Nephron (organoid): ENCODE measurements around the gene YWHAQ.

ENCODE experiments used
- H3K27ac Mint-ChIP-seq, 3 experiments: 2 replicates each; pipeline ENCODE4 v1.8.0; 2020; ENCODE audit warnings: mixed read lengths in 3 of 3, mild to moderate bottlenecking in 2 of 3, moderate library complexity in 1 of 3
- H3K27me3 Mint-ChIP-seq: 2 replicates; pipeline ENCODE4 v1.8.0; 2021; ENCODE audit warnings: low read depth, mild to moderate bottlenecking, moderate library complexity, mixed read lengths
- H3K36me3 Mint-ChIP-seq: 2 replicates; pipeline ENCODE4 v1.8.0; 2020; ENCODE audit warnings: low read depth, mixed read lengths
- H3K4me1 Mint-ChIP-seq: 2 replicates; pipeline ENCODE4 v1.8.0; 2020; ENCODE audit warnings: mixed read lengths
- H3K4me3 Mint-ChIP-seq, 3 experiments: 2 replicates each; pipeline ENCODE4 v1.8.0; 2020; ENCODE audit warnings: mild to moderate bottlenecking in 3 of 3, mixed read lengths in 3 of 3, moderate library complexity in 2 of 3
- H3K9me3 Mint-ChIP-seq: 2 replicates; pipeline ENCODE4 v1.8.0; 2020; ENCODE audit warnings: mixed read lengths
- TF ChIP-seq, protein P1 (sequence below), 3 experiments: fragments of 200-600 bp; sonication (generic); IDR thresholded peaks; one replicate each; pipeline ENCODE4 v1.5.0; 2021; ENCODE audit warnings: antibody characterized with exemption in 3 of 3; ENCODE audit not compliant: unreplicated experiment in 3 of 3

The YWHAQ gene

DNA sequence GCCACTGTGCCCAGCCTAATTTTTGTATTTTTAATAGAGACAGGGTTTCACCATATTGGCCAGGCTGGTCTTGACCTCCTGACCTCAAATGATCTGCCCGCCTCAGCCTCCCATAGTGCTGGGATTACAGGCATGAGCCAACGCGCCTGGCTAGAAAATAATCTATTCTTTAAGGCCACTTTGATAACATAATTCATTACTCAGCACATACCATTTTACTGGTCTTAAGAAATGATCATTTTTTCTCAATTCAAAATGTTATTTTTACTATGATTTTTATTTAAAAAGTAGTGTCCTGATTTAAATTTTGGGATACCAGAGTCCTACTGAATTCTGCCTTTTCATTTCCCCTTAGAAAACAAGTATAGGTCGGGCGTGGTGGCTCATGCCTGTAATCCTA lies 48.2 kb downstream of the YWHAQ start:
- Mint-ChIP-seq H3K4me3 (no peak overlapping the region), H3K9me3 (no peaks in the 10 kb centered on the region), H3K27ac (no peak overlapping the region), H3K36me3 (peaks cover 47% of the 10 kb centered on the region), H3K4me1 (no peaks in the 10 kb centered on the region), H3K27me3 (no peaks in the 10 kb centered on the region)
- TF ChIP-seq, protein P1, sequence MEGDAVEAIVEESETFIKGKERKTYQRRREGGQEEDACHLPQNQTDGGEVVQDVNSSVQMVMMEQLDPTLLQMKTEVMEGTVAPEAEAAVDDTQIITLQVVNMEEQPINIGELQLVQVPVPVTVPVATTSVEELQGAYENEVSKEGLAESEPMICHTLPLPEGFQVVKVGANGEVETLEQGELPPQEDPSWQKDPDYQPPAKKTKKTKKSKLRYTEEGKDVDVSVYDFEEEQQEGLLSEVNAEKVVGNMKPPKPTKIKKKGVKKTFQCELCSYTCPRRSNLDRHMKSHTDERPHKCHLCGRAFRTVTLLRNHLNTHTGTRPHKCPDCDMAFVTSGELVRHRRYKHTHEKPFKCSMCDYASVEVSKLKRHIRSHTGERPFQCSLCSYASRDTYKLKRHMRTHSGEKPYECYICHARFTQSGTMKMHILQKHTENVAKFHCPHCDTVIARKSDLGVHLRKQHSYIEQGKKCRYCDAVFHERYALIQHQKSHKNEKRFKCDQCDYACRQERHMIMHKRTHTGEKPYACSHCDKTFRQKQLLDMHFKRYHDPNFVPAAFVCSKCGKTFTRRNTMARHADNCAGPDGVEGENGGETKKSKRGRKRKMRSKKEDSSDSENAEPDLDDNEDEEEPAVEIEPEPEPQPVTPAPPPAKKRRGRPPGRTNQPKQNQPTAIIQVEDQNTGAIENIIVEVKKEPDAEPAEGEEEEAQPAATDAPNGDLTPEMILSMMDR (IDR thresholded peaks at IDR 0.05; ENCODE audit: unreplicated experiment in 3 of 3), result no peak

DNA sequence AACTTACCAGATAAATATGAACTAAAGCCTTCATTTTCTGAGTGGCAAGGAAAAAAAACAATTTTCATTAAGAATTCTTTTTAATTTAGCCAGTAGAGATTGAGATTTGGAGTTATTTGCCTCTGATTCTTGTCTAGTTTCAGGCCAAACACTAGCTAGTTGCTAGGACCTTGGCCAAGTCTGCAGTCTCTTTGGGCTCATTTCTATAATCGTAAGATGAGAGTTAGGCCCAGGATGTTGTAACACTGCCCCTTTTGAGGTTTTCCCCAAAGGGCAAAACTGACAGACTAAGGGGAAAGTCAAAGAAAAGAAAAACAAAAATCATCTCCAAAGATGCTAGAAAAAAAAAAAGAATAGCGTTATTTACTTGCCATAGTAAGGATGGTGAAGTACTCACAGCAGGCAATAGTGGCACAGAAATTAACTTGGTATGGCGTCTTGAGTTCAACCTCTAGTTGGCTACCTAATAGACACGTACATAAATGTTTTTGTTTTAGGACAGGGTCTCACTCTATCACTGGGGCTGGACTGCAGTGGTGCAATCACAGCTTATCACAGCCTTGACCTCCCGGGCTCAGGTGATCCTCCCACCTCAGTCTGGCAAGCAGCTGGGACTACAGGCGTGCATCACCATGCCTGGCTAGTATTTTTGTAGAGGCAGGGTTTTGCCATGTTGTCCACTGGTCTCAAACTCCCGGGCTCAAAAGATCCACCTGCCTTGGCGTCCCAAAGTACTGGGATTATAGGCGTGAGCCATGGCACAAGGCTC lies 52.1 kb downstream of the YWHAQ start:
- H3K4me1 Mint-ChIP-seq, result no peaks in the 10 kb centered on the region
- H3K9me3 Mint-ChIP-seq, result no peaks in the 10 kb centered on the region
- peaks cover 2% of the 10 kb centered on the region for H3K27me3 Mint-ChIP-seq
- peaks cover 17% of the 10 kb centered on the region for H3K36me3 Mint-ChIP-seq
- no peak overlapping the region for H3K27ac Mint-ChIP-seq
- no peak overlapping the region for H3K4me3 Mint-ChIP-seq
- TF ChIP-seq, protein P1 (IDR thresholded peaks at IDR 0.05; ENCODE audit: unreplicated experiment in 3 of 3), result no peak

DNA sequence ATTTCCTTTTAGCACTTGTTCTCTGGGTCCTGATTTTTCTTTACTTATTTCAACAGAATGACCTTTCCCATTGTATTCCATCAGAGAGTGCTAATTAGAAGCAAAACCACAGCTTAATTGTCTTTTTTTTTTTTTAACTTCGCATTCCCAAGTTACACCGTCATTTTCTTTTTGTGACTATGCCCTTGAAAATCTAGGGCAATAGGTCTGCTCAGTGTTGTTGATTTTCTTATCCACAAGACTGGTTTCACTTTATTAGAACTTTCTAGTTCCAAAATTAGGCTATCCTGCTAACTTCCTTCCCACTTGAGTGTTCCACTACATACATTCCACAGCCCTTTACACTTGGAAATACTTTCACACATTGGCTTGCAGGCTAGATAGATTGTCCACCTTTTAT lies 56.5 kb downstream of the YWHAQ start:
- Mint-ChIP-seq H3K4me1 (no peaks in the 10 kb centered on the region), H3K27me3 (peaks cover 3% of the 10 kb centered on the region), H3K36me3 (no peaks in the 10 kb centered on the region), H3K9me3 (no peaks in the 10 kb centered on the region), H3K4me3 (no peak overlapping the region), H3K27ac (no peak overlapping the region)
- TF ChIP-seq, protein P1 (IDR thresholded peaks at IDR 0.05; ENCODE audit: unreplicated experiment in 3 of 3), result no peak

DNA sequence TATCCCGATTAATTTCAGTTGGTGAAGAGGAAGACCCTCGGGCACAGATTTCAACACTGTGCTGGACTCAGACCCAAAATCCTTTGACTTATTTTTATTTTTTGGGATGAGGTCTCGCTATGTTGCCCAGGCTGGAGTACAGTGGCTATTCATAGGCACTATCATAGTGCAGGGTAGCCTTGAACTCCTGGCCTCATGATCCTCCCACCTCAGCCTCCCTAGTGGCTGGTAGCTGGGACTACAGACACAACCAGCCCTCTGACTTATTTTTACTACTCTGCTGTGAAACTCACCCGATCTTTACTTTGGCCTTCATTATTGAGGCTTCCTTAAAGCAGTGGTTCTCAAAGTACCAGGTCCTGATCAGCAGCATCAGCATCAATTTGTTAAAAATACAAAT lies 57.0 kb downstream of the YWHAQ start:
- Mint-ChIP-seq H3K27ac (no peak overlapping the region), H3K27me3 (peaks cover 3% of the 10 kb centered on the region), H3K9me3 (no peaks in the 10 kb centered on the region), H3K4me3 (no peak overlapping the region), H3K36me3 (no peaks in the 10 kb centered on the region), H3K4me1 (no peaks in the 10 kb centered on the region)
- TF ChIP-seq, protein P1 (IDR thresholded peaks at IDR 0.05; ENCODE audit: unreplicated experiment in 3 of 3), result no peak

DNA sequence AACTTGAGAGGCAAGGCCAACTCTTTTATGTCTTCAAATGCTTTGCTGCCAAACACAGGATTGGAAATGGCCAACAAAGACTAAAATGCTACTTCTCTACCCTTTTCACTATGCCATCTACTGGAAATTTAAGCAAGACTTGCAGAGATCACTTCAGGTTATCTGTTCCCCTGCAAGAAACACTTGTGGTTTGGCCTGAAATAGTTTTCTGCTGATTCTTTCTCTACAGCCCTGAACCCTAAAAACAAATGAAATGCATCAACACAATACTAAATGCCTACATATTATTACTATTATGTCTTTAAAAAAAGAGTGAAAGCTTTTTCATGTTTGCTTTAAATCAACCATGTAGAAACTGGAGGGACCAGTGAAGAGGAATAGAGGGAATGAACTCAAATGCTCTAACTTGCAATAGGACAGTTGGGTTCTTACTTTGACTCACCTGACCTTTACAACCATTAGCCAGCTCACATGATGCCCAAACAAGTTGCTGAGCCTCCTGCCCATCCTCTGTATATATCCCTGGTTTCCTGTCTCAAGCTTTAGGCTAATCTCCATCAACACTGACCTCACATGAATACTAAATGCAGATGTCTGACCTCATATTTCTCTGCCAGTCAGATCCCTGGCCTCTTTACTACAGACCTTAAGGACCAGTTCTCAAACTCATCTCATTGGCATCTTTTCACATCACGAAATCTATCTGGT lies 57.6 kb downstream of the YWHAQ start:
- Mint-ChIP-seq H3K9me3 (no peaks in the 10 kb centered on the region), H3K27ac (no peak overlapping the region), H3K27me3 (peaks cover 3% of the 10 kb centered on the region), H3K4me1 (no peaks in the 10 kb centered on the region), H3K36me3 (no peaks in the 10 kb centered on the region), H3K4me3 (no peak overlapping the region)
- TF ChIP-seq, protein P1 (IDR thresholded peaks at IDR 0.05; ENCODE audit: unreplicated experiment in 3 of 3), result no peak
